HG02885 (cell line): Measurements from ENCODE around the gene FN1.
"Not testable (repeated sequence)": the region's sequence is repeated elsewhere in the genome, so short reads cannot be mapped to it uniquely, and the experiment has no call there.

Experiments used
- ATAC-seq: cut with Tn5 transposase; IDR thresholded peaks from one replicate; pipeline ENCODE4 v1.9.1; 2021; ENCODE audit warnings: mild to moderate bottlenecking; ENCODE audit not compliant: unreplicated experiment, poor library complexity

The FN1 gene

GRCh38 chr2:215423928-215424540 is 11.8 kb downstream of the FN1 start:
- ATAC-seq = no peak

GRCh38 chr2:215423234-215423633 is 12.6 kb downstream of the FN1 start:
- ATAC-seq = no peak

- no peak for ATAC-seq
These were observed 13.2 kb downstream of the FN1 start for GRCh38 chr2:215422676-215423075.

- ATAC-seq = no peak
These were observed 13.9 kb downstream of the FN1 start for GRCh38 chr2:215421859-215422461.

- no peak for ATAC-seq
These were observed 15.4 kb downstream of the FN1 start for GRCh38 chr2:215420471-215420935.

- no peak for ATAC-seq
These were observed 15.9 kb downstream of the FN1 start for GRCh38 chr2:215419769-215420470.

GRCh38 chr2:215419113-215419512 is 16.8 kb downstream of the FN1 start:
- no peak for ATAC-seq

- no peak for ATAC-seq
These were observed 17.6 kb downstream of the FN1 start for GRCh38 chr2:215418064-215418963.

- ATAC-seq = no peak
These were observed 18.4 kb downstream of the FN1 start for GRCh38 chr2:215417400-215417951.

- no peak for ATAC-seq
These were observed 19.2 kb downstream of the FN1 start for GRCh38 chr2:215416656-215417055.

- ATAC-seq = no peak
These were observed 19.9 kb downstream of the FN1 start for GRCh38 chr2:215415820-215416577.

GRCh38 chr2:215415218-215415617 is 20.6 kb downstream of the FN1 start:
- no peak for ATAC-seq

- ATAC-seq = no peak
These were observed 21.2 kb downstream of the FN1 start for GRCh38 chr2:215414674-215415073.

- no peak for ATAC-seq
These were observed 21.9 kb downstream of the FN1 start for GRCh38 chr2:215413974-215414373.

- ATAC-seq = no peak
These were observed 22.4 kb downstream of the FN1 start for GRCh38 chr2:215413484-215413777.

GRCh38 chr2:215411941-215412743 is 23.7 kb downstream of the FN1 start:
- ATAC-seq = no peak

GRCh38 chr2:215410932-215411285 is 25.0 kb downstream of the FN1 start:
- no peak for ATAC-seq

- not testable (repeated sequence) for ATAC-seq
These were observed 25.5 kb downstream of the FN1 start for GRCh38 chr2:215410181-215410931.
